GM18526 (cell line): ENCODE results near the gene LAMTOR1.

ENCODE experiments used
- POLR2A ChIP-seq: IDR thresholded peaks from 3 replicates; pipeline ENCODE4 v1.6.1; 2011; ENCODE audit not compliant: insufficient read length; ENCODE audit errors: extremely low read depth

LAMTOR1 gene

GRCh38 chr11:72098741-72099140, 4.4 kb downstream of the LAMTOR1 start:
- no peak for TF ChIP-seq POLR2A

- TF ChIP-seq POLR2A = no peak
Observed at GRCh38 chr11:72091292-72091691, 11.8 kb downstream of the LAMTOR1 start.

- TF ChIP-seq POLR2A = no peak
Observed at GRCh38 chr11:72088076-72088808, 14.9 kb downstream of the LAMTOR1 start.

- no peak for TF ChIP-seq POLR2A
Observed at GRCh38 chr11:72085621-72086351, 17.3 kb downstream of the LAMTOR1 start.

DNA sequence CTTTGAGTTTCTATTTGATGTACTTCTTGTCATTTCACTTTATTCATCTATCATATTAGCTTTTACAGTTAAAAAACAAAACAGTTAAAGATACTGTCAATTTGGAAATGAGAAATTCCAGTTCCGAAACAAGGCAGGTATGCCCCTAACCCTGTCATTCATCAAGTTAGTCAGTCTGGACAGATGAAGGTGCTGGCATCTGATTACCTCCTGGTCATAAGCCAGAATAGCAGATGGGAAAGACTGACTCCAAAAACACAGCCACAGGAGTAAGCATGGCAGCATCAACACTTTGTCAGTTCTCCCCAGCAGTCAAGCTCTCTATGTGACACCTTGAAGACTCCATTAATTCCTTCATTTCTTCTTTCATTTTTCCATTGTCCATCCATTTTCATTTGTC, 18.1 kb downstream of the LAMTOR1 start:
- no peak for TF ChIP-seq POLR2A

DNA sequence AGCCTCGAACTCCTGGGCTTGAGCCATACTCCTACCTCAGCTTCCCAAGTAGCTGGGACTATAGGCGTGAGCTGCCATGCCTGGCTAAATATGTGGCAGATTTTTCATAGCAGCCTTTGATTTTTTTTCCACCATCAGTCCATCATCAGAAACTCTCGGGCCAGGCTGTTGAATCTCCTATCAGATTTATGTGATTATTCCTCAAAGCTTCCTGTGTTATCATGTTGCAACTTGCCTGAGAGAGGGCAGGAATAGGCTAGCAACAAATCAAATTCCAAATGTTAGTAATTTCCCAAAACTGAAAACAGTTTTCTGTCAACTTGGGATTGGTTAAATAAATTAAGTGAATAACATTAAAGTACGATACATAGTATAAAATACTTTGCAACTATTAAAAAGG, 19.0 kb downstream of the LAMTOR1 start:
- no peak for TF ChIP-seq POLR2A

DNA sequence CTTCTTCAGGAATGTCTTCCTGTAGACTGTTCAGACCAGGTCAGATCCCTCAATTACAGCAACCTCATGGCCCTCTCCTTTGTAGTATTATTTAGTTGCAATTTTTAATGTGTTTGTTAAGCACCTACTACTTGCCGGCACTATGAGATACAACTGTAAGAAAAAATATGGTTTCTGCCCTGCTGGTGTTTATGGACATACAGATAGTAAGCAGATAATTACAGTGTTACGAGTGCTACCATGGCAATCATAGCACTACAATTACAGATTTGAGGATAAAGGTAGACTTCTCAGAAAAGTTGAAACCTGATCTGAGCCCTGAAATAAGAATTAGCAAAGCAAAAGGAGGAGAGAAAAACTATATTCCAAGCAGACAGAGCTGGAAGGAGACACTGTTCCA, 19.7 kb downstream of the LAMTOR1 start:
- no peak for TF ChIP-seq POLR2A

GRCh38 chr11:72081821-72082453, 21.2 kb downstream of the LAMTOR1 start:
- no peak for TF ChIP-seq POLR2A

GRCh38 chr11:72081184-72081644, 21.9 kb downstream of the LAMTOR1 start:
- no peak for TF ChIP-seq POLR2A

DNA sequence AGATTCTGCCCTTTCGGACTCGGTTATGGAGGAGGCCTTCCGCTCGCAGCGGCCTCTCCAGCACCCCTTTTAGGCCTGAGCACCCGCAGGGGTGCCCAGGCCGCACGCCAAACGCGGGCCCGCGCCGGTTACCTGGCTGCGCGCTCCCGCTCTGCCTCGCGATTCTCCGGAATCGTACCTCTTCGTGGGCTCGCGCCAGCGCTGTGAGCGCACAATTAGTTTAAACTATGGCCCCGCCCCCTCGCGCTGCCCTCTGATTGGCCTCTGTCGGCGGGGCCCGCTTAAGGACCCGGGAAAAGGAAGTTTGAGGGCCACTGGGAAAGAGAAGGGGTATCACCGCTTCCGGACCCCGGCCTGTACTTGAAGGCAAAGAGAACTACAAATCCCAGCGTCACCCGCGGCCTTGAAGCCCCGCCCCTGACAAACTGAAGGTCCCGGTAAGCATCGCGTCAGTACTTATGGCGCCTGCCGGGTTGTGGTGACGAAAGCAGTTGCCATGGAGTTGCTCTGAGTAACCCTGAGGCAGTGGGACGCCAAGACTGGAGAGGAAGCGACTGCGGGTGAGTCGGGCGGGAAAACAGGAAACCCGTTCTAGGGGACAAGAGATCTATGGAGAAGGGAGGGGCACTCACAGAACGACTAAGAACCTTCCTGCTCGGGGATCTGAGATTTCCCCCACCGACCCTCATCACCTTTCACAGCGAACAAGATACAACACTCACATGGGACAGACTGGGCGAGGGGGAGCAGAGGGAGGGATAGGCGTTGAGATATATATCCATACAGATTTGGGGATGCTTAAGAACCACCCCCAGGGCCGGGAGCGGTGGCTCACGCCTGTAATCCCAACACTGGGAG, 22.5 kb downstream of the LAMTOR1 start, which contains the start of the genes LRRC51 and NUMA1:
TSS of gene LRRC51 (plus strand) at position 525 of the 858 bp plus-strand sequence. CDS start 8,234 bp downstream, outside the sequence.
TSS of gene NUMA1 (minus strand) at position 217 of the 858 bp plus-strand sequence. CDS start 44,599 bp downstream, outside the sequence.
- peak; percentile 62 for TF ChIP-seq POLR2A

DNA sequence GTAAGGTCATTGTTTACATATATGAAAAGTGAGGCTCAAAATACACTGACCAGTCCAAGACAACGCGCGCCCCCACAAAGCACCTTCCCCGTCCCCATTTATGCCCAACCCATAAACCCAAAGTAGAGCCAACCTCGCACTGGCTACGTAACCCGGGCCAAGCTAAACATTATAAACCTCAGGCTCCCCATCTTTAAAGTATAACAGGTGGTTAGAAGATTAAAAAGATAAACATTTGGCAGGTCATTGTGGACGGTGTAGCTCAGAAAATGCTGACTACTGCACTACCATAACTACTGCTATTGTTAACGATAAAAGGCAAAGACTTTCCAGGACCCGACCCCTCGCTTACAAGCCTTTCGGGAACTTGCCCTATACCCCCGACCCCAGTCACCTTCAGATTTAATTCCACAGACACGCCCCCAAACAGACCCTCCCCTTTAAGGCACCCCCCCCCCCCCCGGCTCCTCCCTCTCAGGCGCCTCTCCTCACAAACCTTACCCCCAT, 23.2 kb downstream of the LAMTOR1 start:
- no peak for TF ChIP-seq POLR2A

- TF ChIP-seq POLR2A = no peak
Observed at GRCh38 chr11:72078477-72078876, 24.6 kb downstream of the LAMTOR1 start.

GRCh38 chr11:72075756-72076155, 27.3 kb downstream of the LAMTOR1 start:
- no peak for TF ChIP-seq POLR2A

DNA sequence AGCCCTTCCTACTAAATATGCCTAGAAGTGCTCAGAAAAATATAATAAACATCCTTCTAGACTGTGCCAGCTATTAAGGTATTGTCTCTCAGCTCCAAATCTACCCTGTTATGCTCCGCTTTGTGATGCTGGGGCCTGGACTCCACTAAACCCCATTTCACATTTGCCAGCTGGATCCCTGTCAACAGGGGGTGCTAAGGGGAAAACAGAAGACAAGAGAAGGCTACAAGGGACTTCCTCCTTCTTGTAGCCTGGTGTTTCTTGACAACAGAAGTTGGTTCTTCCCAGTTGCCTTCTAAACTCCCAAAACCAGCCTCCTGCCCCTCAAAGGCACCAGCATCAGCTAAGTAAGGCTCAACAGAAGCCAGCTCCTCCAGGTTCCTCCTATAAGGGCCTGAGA, 28.0 kb downstream of the LAMTOR1 start:
- no peak for TF ChIP-seq POLR2A

- TF ChIP-seq POLR2A = no peak
Observed at GRCh38 chr11:72072348-72072747, 30.7 kb downstream of the LAMTOR1 start.

DNA sequence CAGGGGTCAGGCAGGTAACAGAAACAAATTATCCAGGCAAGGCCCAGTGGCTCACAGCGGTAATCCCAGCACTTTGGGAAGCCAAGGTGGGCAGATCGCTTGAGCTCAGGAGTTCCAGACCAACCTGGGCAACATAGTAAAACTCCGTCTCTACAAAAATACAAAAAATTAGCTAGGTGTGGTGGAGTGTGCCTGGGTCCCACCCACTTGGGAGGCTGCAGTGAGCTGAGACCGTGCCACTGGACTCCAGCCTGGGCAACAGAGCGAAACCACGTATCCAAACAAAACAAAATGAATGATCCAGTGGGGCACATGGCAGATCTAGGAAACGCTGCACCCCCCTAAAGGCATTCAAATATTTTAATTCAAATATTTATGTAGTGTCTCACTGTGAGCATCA, 32.6 kb downstream of the LAMTOR1 start:
- TF ChIP-seq POLR2A = no peak
